Measurements from ENCODE around the gene PDE1A.

The PDE1A gene

DNA sequence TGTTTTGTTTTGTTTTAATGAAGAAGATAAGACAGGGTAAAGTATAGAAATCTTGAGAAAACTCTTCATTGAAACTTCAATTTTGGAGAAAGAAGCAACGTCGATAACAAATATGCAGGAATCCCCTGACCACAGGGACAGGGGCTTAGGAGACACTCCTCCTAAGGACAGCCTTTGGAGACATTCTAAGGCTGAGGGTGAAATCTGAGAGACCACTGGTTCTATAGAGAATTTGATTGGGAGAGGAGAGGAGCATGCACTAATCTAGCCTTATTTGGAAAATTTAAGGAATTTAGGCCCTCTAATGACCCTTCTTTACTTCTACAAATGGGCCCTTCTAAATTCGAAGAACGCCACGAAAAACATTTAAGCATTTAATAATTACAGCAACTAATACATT is 233.5 kb downstream of the PDE1A start:
- DNase-seq (ENCODE audit: low read depth), result no peak

DNA sequence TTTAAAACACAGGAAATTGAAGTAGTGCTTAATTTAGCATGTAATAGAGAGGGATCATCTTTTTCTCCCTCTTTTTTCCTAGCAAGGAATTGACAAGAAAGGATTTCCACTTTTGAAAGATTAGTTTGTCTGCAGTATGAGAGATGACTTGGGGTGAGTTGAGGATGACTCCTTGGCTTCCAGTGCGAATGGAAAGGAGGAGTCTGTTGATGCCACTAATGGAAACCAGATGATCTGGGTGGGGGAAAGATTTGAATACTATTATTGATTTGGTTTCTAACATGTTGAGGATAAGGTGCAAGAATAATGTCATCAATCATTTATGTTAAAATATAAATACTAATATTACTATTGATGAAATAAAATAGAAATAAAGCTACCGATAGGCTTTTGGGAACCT is 235.8 kb downstream of the PDE1A start:
- no peak for DNase-seq (ENCODE audit: low read depth)

- DNase-seq (ENCODE audit: low read depth), result no peak
These were observed 239.7 kb downstream of the PDE1A start for GRCh38 chr2:182187130-182187529.

GRCh38 chr2:182186132-182186735 is 240.6 kb downstream of the PDE1A start:
- no peak for DNase-seq (ENCODE audit: low read depth)

- DNase-seq (ENCODE audit: low read depth), result no peak
These were observed 244.4 kb downstream of the PDE1A start for GRCh38 chr2:182182436-182182835.

DNA sequence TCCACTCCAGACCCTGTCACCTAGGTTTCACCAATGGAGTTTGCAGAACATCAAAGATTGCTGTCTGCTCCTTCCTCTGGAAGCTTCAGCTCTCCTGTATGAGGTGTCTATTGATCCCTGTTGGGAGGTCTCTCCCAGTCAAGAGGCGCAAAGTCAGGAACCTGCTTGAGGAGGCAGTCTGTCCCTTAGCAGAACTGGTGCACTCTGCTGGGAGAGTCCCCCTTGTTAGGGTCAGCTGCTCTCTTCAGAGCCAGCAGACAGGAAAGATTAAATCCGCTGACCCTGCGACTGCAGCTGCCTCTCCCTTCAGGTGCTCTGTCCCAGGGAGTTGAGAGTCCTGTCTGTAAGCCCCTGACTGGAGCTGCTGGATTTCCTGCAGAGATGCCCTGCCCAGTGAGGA is 245.5 kb downstream of the PDE1A start:
- no peak for DNase-seq (ENCODE audit: low read depth)

GRCh38 chr2:182179176-182179575 is 247.7 kb downstream of the PDE1A start:
- no peak for DNase-seq (ENCODE audit: low read depth)

- no peak for DNase-seq (ENCODE audit: low read depth)
These were observed 252.8 kb downstream of the PDE1A start for GRCh38 chr2:182173944-182174622.

DNA sequence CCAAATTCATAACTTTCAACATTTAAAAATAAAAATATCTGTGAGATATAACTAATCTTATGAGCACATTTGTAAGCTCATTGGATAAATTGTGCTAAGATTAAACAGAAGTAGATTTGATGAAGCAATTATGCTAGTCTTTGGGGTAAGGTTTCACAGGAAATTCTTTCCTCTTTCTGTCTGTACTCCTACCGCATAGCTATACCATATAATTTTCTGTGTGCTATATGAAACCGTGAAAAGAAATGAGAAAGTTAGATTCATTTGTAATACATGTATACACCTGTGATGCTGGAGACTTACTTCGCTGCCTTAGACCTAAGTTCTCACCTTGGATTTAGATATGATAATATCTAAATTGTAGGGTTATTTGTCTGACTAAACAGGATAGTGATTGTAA is 256.5 kb downstream of the PDE1A start:
- no peak for DNase-seq (ENCODE audit: low read depth)

- DNase-seq (ENCODE audit: low read depth), result no peak
These were observed 259.0 kb downstream of the PDE1A start for GRCh38 chr2:182167882-182168281.

- no peak for DNase-seq (ENCODE audit: low read depth)
These were observed 260.0 kb downstream of the PDE1A start for GRCh38 chr2:182166841-182167240.

DNA sequence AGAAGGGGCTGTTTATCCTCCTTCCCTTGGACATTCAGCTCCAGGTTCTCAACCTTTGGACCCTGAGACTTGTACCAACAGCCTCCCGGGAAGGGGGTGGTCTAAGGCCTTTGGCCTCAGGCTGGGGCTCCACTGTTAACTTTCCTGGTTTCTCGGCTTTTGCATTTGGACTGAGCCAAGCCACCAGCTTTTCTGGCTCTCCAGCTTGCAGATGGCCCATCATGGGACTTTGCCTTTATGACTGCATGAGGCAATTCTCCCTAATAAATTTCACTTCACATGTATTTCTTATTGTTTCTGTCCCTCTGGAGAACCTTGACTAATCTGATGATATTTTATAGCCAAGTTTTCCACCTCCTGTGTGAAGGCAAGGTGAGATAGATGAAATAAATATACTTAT is 260.4 kb downstream of the PDE1A start:
- DNase-seq (ENCODE audit: low read depth), result no peak

DNA sequence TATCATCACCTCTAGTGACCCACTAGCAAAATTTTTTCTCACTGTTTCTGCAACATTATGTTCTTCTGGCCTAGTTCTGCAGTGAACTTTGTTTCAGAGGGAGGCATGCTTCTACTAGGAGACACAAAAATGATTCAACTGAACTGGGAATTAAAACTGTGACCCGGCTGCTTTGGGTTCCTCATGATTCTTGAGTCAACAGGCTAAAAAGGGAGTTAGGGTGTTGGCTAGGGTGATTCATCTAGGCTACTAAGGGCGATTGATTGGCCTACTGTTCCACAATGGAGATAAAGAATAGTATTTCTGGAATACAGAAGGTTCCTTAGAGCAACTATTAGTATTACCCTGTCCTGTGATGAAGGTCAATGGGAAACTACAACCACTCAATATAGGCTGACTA is 261.6 kb downstream of the PDE1A start:
- no peak for DNase-seq (ENCODE audit: low read depth)

- no peak for DNase-seq (ENCODE audit: low read depth)
These were observed 262.1 kb downstream of the PDE1A start for GRCh38 chr2:182164686-182165085.

- DNase-seq (ENCODE audit: low read depth), result no peak
These were observed 263.0 kb downstream of the PDE1A start for GRCh38 chr2:182163878-182164277.

GRCh38 chr2:182148344-182148743 is 278.5 kb downstream of the PDE1A start:
- no peak for DNase-seq (ENCODE audit: low read depth)

DNA sequence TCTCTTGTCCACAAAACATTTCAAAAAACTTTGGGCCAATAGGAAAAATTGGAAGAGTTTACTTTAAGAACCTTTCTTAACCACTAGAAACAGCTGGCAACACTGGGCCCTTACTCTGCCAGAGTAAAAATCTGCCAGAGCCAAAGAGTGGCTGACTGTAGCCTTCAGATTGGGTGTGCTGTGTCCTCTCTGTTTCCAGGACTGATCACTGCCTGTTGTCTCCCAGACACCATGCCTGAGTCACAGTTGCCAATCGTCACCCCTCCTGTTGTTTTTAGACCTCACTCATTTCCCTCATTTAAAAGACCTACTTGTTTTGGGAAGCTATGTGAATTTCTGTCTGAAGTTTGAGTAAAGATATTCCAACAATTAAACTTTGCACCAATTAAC is 282.1 kb downstream of the PDE1A start:
- DNase-seq (ENCODE audit: low read depth), result no peak

DNA sequence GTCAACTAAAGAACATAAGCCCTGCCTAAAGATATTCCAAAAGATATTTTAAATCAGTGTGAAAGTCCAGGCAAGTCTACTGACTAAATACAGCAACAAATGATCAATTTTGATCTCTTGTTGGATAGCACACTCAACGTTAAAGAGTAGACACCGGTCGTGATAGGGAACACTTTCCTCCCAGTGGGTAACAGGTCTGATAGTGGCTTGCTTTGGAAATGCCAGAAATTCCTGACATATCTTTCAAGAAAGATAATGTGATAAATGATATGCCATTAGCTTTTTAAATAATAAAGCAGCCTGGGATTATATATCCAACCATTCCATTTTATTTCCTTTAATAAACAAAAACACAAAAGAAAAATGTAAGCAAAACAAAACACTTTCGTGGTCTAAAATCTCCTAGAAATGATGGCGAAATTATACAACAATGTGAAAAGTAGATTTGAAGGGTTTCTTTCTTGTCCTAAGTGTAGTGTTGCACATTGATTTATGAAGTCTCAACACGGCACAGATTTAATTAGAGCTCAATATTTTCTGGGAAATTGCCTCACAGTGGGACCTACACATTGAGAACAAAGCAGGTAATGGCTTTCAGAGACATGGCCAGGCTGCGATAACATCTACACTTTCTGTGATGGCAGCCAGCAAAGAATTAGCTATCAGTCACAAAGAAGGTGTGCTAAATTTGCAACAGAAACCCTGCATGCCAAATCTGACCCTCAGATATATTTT is 282.6 kb downstream of the PDE1A start:
- no peak for DNase-seq (ENCODE audit: low read depth)

DNA sequence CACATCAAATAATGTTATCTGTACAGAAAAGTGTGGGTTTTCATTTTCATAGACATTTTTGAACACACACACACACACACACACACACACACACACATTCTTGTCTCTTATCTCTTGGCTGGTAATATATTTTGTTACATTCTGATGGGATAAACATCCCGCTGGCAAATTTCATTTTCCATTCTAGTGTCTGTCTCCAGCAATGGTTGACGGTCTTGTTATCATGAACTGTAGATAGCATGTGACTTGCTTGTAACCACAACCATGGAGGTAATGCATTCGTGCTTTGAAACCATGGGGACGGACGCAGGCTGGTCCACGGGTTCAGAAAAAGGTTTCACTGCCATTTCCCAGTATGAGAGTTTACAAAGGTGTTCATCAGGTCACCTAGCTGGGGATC is 284.8 kb downstream of the PDE1A start:
- no peak for DNase-seq (ENCODE audit: low read depth)

GRCh38 chr2:182134201-182134600 is 292.6 kb downstream of the PDE1A start:
- DNase-seq (ENCODE audit: low read depth), result no peak

DNA sequence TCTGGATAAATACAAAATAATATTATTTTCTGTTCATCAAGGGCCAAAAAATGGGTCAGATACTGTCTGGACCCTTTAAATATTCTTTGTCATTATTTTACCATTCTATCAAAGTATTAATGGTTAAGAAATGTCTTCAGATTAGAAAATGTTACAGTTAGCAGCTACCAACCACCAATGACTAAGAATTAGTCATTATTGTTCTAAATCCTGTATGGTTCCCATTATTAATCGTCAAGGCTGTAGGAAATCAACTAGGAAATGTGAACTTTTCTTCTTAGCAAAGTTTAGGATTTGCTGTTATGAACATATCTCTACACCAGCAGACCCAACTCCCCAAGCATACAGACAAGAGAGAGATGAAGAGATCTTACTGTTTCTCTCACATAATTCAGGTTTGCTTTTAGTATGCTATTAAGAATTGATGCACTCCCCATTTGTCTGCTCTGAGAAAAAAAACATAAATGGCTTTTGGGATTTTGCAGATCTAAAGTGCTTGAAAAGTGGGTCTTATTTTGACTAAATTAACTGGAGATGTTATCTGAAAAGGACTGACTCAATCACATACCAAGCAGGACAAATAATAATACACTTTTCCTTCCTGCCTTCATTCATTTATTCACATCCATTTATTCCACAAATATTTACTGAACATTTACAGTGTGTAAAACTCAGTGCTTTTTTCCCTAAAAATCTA is 293.5 kb downstream of the PDE1A start:
- DNase-seq (ENCODE audit: low read depth), result no peak

GRCh38 chr2:182132605-182133004 is 294.2 kb downstream of the PDE1A start:
- no peak for DNase-seq (ENCODE audit: low read depth)

Data from activated gamma-delta T cell treated with anti-CD3 and anti-CD28 coated beads, Interleukin-2, amount 50 U/mL, for 16 hours (primary cell).